Smooth muscle cell of the coronary artery (primary cell): ENCODE measurements around the gene CHRM3. TPM values are rescaled to one million over a fixed set of nuclear protein-coding genes. Genes with fewer than 3 reads are reported as not detected.

Experiments used
- total RNA-seq: library from RNA; depleted of rRNA; stranded (reverse); fragments of >200 nt; gene quantifications from 2 replicates; pipeline ENCODE4 v1.2.3, GENCODE V29; 2014; ENCODE audit warnings: low replicate concordance

CHRM3 gene
- total RNA-seq: not detected in 2 replicates

GRCh38 chr1:239386453-239387303 lies at the start of gene CHRM3:
TSS of gene CHRM3 (plus strand) at chr1:239386568. CDS start at chr1:239907452, 520,884 bp downstream.

